Measurements from ENCODE around the gene FRMD8. TPM values are rescaled to one million over a fixed set of nuclear protein-coding genes. Genes with fewer than 3 reads are reported as not detected.
A peak's percentile ranks its signal among the peaks of the same experiment; 100 is the strongest.
"Not testable (repeated sequence)": the region's sequence is repeated elsewhere in the genome, so short reads cannot be mapped to it uniquely, and the experiment has no call there.

Gene FRMD8
- total RNA-seq, 1 experiment from 2014 or later, result 51.1 TPM

GRCh38 chr11:65410936-65411680 is 24.7 kb downstream of the FRMD8 start:
- no TSS peak for BruUV-seq (replicated peaks)
- POLR2A ChIA-PET (ENCODE audit: low non-redundant PET), result interaction anchor here (0.5 kb wide), 1 partner anchor 97 kb away, joined by 5 read pairs; no protein-coding TSS in a partner anchor
- H3K9me3 ChIP-seq (ENCODE audit: low read depth, low read length, poor library complexity, severe bottlenecking), result no peaks in the 10 kb centered on the region

GRCh38 chr11:65411681-65412070 is 25.2 kb downstream of the FRMD8 start:
- peak overlapping the region; percentile 50 for H3K27ac ChIP-seq (ENCODE audit: low read depth, low read length, poor library complexity, severe bottlenecking)
- no TSS peak for BruUV-seq (replicated peaks)
- intact Hi-C loops (cut with micrococcal nuclease; ENCODE audit: unreplicated experiment), result no loop called here
- no peak for DNase-seq (ENCODE audit: low spot score)
- no peaks in the 10 kb centered on the region for H3K27me3 ChIP-seq (replicated peaks; ENCODE audit: insufficient read depth, low read depth, low read length, poor library complexity)
- peaks cover 39% of the 10 kb centered on the region for H3K36me3 ChIP-seq (ENCODE audit: insufficient read depth, low read length, poor library complexity, severe bottlenecking)
- H3K4me1 ChIP-seq (ENCODE audit: insufficient read depth, low read length, poor library complexity, severe bottlenecking), result peaks cover 7% of the 10 kb centered on the region
- ChIA-PET CTCF (no interaction called here), POLR2A (ENCODE audit: low non-redundant PET) (no interaction called here)
- TF ChIP-seq EZH2 (IDR thresholded peaks at IDR 0.05; ENCODE audit: borderline replicate concordance, low read depth, low read length, poor library complexity, severe bottlenecking) (no peak), CTCF (conservative IDR thresholded peaks at IDR 0.05; ENCODE audit: low read depth, low read length) (no peak)
- H3K4me3 ChIP-seq (ENCODE audit: low read depth, low read length, poor library complexity, severe bottlenecking), result no peak overlapping the region
- no peaks in the 10 kb centered on the region for H3K9me3 ChIP-seq (ENCODE audit: low read depth, low read length, poor library complexity, severe bottlenecking)

More at GRCh38 chr11:65410936-65411680, 24.7 kb downstream of the FRMD8 start:
- no peak overlapping the region for H3K27ac ChIP-seq (ENCODE audit: low read depth, low read length, poor library complexity, severe bottlenecking)
- H3K4me3 ChIP-seq (ENCODE audit: low read depth, low read length, poor library complexity, severe bottlenecking), result no peak overlapping the region
- intact Hi-C loops (cut with micrococcal nuclease; ENCODE audit: unreplicated experiment), result no loop called here
- peaks cover 1% of the 10 kb centered on the region for H3K4me1 ChIP-seq (ENCODE audit: insufficient read depth, low read length, poor library complexity, severe bottlenecking)
- CTCF ChIA-PET, result no interaction called here
- DNase-seq (ENCODE audit: low spot score), result no peak
- H3K27me3 ChIP-seq (replicated peaks; ENCODE audit: insufficient read depth, low read depth, low read length, poor library complexity), result no peaks in the 10 kb centered on the region
- TF ChIP-seq CTCF (conservative IDR thresholded peaks at IDR 0.05; ENCODE audit: low read depth, low read length) (no peak), EZH2 (IDR thresholded peaks at IDR 0.05; ENCODE audit: borderline replicate concordance, low read depth, low read length, poor library complexity, severe bottlenecking) (no peak)
- peaks cover 42% of the 10 kb centered on the region for H3K36me3 ChIP-seq (ENCODE audit: insufficient read depth, low read length, poor library complexity, severe bottlenecking)

- Histone ChIP-seq H3K4me1 (ENCODE audit: insufficient read depth, low read length, poor library complexity, severe bottlenecking) (peaks cover 15% of the 10 kb centered on the region), H3K4me3 (ENCODE audit: low read depth, low read length, poor library complexity, severe bottlenecking) (no peak overlapping the region), H3K36me3 (ENCODE audit: insufficient read depth, low read length, poor library complexity, severe bottlenecking) (peaks cover 36% of the 10 kb centered on the region), H3K27ac (ENCODE audit: low read depth, low read length, poor library complexity, severe bottlenecking) (peak overlapping the region; percentile 50), H3K27me3 (replicated peaks; ENCODE audit: insufficient read depth, low read depth, low read length, poor library complexity) (no peaks in the 10 kb centered on the region), H3K9me3 (ENCODE audit: low read depth, low read length, poor library complexity, severe bottlenecking) (no peaks in the 10 kb centered on the region)
- ChIA-PET POLR2A (ENCODE audit: low non-redundant PET) (interaction anchor here (0.5 to 0.6 kb wide), 2 partner anchors 96 to 446 kb away, joined by 3 read pairs; partner anchors contain the start of gene CFL1), CTCF (no interaction called here)
- no peak for DNase-seq (ENCODE audit: low spot score)
- BruUV-seq (replicated peaks), result no TSS peak
- intact Hi-C loops (cut with micrococcal nuclease; ENCODE audit: unreplicated experiment), result no loop called here
- TF ChIP-seq CTCF (conservative IDR thresholded peaks at IDR 0.05; ENCODE audit: low read depth, low read length), result no peak
Measured at GRCh38 chr11:65412271-65413076, 26.0 kb downstream of the FRMD8 start.

GRCh38 chr11:65413077-65413664 is 26.7 kb downstream of the FRMD8 start:
- POLR2A ChIA-PET (ENCODE audit: low non-redundant PET), result interaction anchor here (0.6 kb wide), 1 partner anchor 445 kb away, joined by 3 read pairs; the partner anchor contains the start of gene CFL1
- BruUV-seq (replicated peaks), result TSS peak; percentile 21
- intact Hi-C loops (cut with micrococcal nuclease; ENCODE audit: unreplicated experiment); DNase-seq (ENCODE audit: low spot score); CTCF ChIA-PET; H3K9me3 ChIP-seq (ENCODE audit: low read depth, low read length, poor library complexity, severe bottlenecking); H3K4me3 ChIP-seq (ENCODE audit: low read depth, low read length, poor library complexity, severe bottlenecking); H3K27me3 ChIP-seq (replicated peaks; ENCODE audit: insufficient read depth, low read depth, low read length, poor library complexity); H3K27ac ChIP-seq (ENCODE audit: low read depth, low read length, poor library complexity, severe bottlenecking): not testable (repeated sequence)
- peaks cover 32% of the 10 kb centered on the region for H3K36me3 ChIP-seq (ENCODE audit: insufficient read depth, low read length, poor library complexity, severe bottlenecking)
- H3K4me1 ChIP-seq (ENCODE audit: insufficient read depth, low read length, poor library complexity, severe bottlenecking), result peaks cover 22% of the 10 kb centered on the region

Data from A673 (cell line).